IMR-90 (cell line): ENCODE data around the gene POLD4. TPM values are rescaled to one million over a fixed set of nuclear protein-coding genes. Genes with fewer than 3 reads are reported as not detected.
A peak's percentile ranks its signal among the peaks of the same experiment; 100 is the strongest.

Experiments
- CHD1 ChIP-seq: IDR thresholded peaks from 2 replicates; pipeline ENCODE4 v1.6.1; 2012; ENCODE audit warnings: low read depth, low read length, improper control_type of control experiment
- FOS ChIP-seq: fragments of 150-350 bp; IDR thresholded peaks from 2 replicates; pipeline ENCODE4 v1.6.1; 2016; ENCODE audit warnings: low read depth, low read length
- MXI1 ChIP-seq: IDR thresholded peaks from 2 replicates; pipeline ENCODE4 v1.6.1; 2012; ENCODE audit warnings: low read depth, mild to moderate bottlenecking, low read length, moderate library complexity, borderline replicate concordance
- RFX5 ChIP-seq: IDR thresholded peaks from 2 replicates; pipeline ENCODE4 v1.8.0; 2012; ENCODE audit warnings: low read depth, mild to moderate bottlenecking, low read length, moderate library complexity
- polyA plus RNA-seq, 3 experiments: library from polyadenylated mRNA; depleted of rRNA; stranded (reverse); fragments of >200 nt; gene quantifications; 2 replicates each; pipeline ENCODE4 v1.2.3, GENCODE V29; 2012; ENCODE audit warnings: low replicate concordance in 1 of 3
- total RNA-seq: library from RNA; depleted of rRNA; stranded (reverse); fragments of >200 nt; gene quantifications from 2 replicates; pipeline ENCODE4 v1.2.3, GENCODE V29; 2012
- TF ChIP-seq, protein P1 (sequence below): fragments of 150-350 bp; IDR thresholded peaks from 2 replicates; pipeline ENCODE4 v1.6.1; 2016; ENCODE audit warnings: low read depth, mild to moderate bottlenecking, low read length, moderate library complexity, borderline replicate concordance

Gene POLD4
- total and polyA plus RNA-seq, 2 of the 4 experiments (the other 2 are of a cell fraction): 46.4 to 133 TPM

DNA sequence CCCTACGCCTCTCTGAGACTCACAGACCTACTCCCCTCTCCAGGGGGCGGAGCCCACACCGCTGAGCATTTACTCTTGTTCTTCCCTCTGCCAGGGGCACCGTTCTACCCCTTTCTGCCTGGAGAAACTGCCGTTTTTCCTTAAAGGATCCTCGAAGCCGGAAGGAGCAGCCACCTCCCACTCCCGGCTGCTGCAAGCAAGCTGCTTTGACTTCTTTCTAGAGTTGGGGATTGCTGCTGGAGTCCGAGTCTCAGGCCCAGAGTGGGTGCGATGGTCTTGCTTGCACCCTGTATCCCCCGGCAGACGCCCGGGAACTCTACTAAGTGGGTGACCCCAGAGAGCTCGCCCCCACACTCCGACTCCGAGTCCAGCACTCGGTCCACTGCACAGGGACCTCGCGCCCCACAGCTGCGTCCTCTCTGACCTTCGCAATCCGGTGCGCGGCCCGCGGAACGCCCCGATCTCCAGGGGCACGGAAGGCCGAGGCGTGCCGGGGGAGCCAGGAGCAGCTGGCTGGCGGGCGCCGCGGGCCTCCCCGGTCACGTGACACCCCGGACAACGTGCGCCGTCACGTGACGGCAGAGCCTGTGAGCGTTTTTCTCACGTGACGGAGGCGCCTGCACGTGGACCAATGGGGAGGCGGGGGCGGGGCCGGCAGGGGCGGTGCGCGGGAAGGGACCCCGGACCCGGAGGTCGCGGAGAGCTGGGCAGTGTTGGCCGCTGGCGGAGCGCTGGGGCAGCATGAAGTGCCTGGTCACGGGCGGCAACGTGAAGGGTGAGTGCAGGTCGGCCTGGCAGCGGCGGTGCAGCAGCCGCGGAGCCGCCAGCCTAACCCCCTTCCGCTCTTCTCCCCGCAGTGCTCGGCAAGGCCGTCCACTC is 38.2 kb upstream of the POLD4 start, which contains the start of gene RAD9A (continued):
- TF ChIP-seq, protein P1, sequence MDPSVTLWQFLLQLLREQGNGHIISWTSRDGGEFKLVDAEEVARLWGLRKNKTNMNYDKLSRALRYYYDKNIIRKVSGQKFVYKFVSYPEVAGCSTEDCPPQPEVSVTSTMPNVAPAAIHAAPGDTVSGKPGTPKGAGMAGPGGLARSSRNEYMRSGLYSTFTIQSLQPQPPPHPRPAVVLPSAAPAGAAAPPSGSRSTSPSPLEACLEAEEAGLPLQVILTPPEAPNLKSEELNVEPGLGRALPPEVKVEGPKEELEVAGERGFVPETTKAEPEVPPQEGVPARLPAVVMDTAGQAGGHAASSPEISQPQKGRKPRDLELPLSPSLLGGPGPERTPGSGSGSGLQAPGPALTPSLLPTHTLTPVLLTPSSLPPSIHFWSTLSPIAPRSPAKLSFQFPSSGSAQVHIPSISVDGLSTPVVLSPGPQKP: no peak
- peak; percentile 100 for TF ChIP-seq FOS
- no peak for TF ChIP-seq RFX5
- TF ChIP-seq MXI1: peak; percentile 88; the same call in 1 of the 2 replicates
- TF ChIP-seq CHD1: no peak
